ENCODE data around the gene FAM20C.
"Not testable (repeated sequence)": the region's sequence is repeated elsewhere in the genome, so short reads cannot be mapped to it uniquely, and the experiment has no call there.

Gene FAM20C

DNA sequence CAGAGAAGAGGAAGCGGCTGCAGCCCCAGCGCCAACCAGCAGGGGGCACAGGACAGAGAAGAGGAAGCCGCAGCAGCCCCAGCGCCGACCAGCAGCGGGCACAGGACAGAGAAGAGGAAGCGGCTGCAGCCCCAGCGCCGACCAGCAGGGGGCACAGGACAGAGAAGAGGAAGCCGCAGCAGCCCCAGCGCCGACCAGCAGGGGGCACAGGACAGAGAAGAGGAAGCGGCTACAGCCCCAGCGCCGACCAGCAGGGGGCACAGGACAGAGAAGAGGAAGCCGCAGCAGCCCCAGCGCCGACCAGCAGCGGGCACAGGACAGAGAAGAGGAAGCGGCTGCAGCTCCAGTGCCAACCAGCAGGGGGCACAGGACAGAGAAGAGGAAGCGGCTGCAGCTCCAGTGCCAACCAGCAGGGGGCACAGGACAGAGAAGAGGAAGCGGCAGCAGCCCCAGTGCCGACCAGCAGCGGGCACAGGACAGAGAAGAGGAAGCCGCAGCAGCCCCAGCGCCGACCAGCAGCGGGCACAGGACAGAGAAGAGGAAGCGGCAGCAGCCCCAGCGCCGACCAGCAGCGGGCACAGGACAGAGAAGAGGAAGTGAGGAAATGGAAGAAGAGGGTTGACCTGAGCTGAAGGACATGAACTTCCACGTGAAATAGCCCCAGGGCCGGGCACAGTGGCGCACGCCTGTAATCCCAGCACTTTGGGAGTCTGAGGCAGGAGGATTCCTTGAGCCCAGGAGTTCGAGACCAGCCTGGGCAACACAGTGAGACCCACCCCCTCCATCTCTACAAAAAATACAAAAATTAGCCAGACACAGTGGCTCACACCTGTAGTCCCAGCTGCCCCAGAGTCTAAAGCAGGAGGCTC, 71.3 kb downstream of the FAM20C start:
- H4K91ac ChIP-seq (ENCODE audit: low read length); DNase-seq; H2BK12ac ChIP-seq (ENCODE audit: low read length in 2 of 2); H3K4me3 ChIP-seq (ENCODE audit: insufficient read depth in 1 of 2, low read depth in 1 of 2, low read length in 2 of 2); H3K4me2 ChIP-seq (ENCODE audit: low read length, poor library complexity, severe bottlenecking); H3K14ac ChIP-seq (ENCODE audit: low read length in 2 of 2); H3K9ac ChIP-seq (ENCODE audit: low read length); H3K18ac ChIP-seq (ENCODE audit: low read depth in 1 of 2, low read length in 2 of 2); H3K23ac ChIP-seq (ENCODE audit: low read length in 2 of 2); H2BK15ac ChIP-seq (ENCODE audit: low read depth, poor library complexity, severe bottlenecking); H3K4me1 ChIP-seq (ENCODE audit: control insufficient read depth, insufficient read depth, low read depth, low read length); H2AFZ ChIP-seq (ENCODE audit: low read depth, low read length); H2BK5ac ChIP-seq (ENCODE audit: low read depth, low read length, poor library complexity, severe bottlenecking); H3K27ac ChIP-seq (ENCODE audit: low read length, poor library complexity, severe bottlenecking); H4K8ac ChIP-seq (ENCODE audit: low read length); H2AK5ac ChIP-seq (ENCODE audit: low read length, severe bottlenecking); H3K4ac ChIP-seq (ENCODE audit: low read depth in 1 of 2, low read length in 2 of 2); H2BK120ac ChIP-seq (ENCODE audit: low read depth, low read length); H3K79me1 ChIP-seq (replicated peaks; ENCODE audit: low read length, poor library complexity, severe bottlenecking): not testable (repeated sequence)
- Histone ChIP-seq H3K27me3 (ENCODE audit: control insufficient read depth in 1 of 2, insufficient read depth in 1 of 2, low read length in 2 of 2) (peaks cover 0 to 10% of the 10 kb centered on the region in 2 experiments), H3K36me3 (ENCODE audit: control insufficient read depth in 1 of 2, insufficient read depth in 2 of 2, low read depth in 1 of 2, low read length in 2 of 2) (peaks cover 33 to 35% of the 10 kb centered on the region in 2 experiments), H3K9me3 (ENCODE audit: control insufficient read depth, low read length) (peaks cover 19% of the 10 kb centered on the region)
- WGBS, result 88% methylated on average over 21 of the region's 37 CpGs

DNA sequence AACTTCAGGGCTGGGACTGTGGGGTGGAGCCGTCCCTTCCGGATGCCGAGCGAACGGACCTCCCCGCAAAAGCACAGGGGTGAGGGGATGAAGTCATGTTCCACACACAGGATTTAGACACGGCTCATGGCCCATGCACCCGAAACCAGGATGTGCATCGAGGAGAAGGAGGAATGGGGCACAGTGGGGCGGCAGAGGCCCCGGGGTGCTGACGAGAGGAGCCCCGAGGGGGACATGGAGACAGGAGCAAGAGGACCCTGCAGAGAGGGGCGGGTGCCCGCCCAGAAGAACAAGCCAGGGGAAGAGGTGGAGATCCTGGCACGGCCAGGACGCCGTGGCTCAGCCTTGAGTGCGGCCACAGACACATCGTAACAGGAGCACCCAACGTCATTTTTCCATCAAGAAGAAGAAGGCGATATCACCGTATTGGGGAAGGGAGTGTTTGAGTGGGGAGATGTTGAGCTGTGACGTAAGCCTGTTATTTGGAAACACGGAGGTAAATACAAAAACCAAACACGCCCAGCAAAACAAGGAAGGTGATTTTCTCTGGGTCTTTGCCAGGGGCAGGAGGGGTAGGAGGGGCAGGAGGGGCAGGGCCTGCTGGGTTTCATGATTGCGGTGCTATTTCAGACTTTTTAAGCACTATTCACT, 72.3 kb downstream of the FAM20C start:
- no peak overlapping the region for H3K4me3 ChIP-seq (ENCODE audit: insufficient read depth in 1 of 2, low read depth in 1 of 2, low read length in 2 of 2)
- H3K27me3 ChIP-seq (ENCODE audit: control insufficient read depth in 1 of 2, insufficient read depth in 1 of 2, low read length in 2 of 2), result peaks cover 4 to 17% of the 10 kb centered on the region in 2 experiments
- no peak overlapping the region for H2AK5ac ChIP-seq (ENCODE audit: low read length, severe bottlenecking)
- no peak overlapping the region for H2AFZ ChIP-seq (ENCODE audit: low read depth, low read length)
- H3K14ac ChIP-seq (ENCODE audit: low read length in 2 of 2), result no peak overlapping the region
- peaks cover 18% of the 10 kb centered on the region for H3K9me3 ChIP-seq (ENCODE audit: control insufficient read depth, low read length)
- no peak overlapping the region for H4K91ac ChIP-seq (ENCODE audit: low read length)
- H4K8ac ChIP-seq (ENCODE audit: low read length), result no peak overlapping the region
- H3K4me2 ChIP-seq (ENCODE audit: low read length, poor library complexity, severe bottlenecking), result no peak overlapping the region
- H3K79me1 ChIP-seq (replicated peaks; ENCODE audit: low read length, poor library complexity, severe bottlenecking), result no peaks in the 10 kb centered on the region
- no peak overlapping the region for H3K4ac ChIP-seq (ENCODE audit: low read depth in 1 of 2, low read length in 2 of 2)
- H2BK5ac ChIP-seq (ENCODE audit: low read depth, low read length, poor library complexity, severe bottlenecking), result no peak overlapping the region
- 91% methylated on average over 27 of the region's 27 CpGs for WGBS
- no peak overlapping the region for H2BK12ac ChIP-seq (ENCODE audit: low read length in 2 of 2)
- no peak overlapping the region for H3K18ac ChIP-seq (ENCODE audit: low read depth in 1 of 2, low read length in 2 of 2)
- peaks cover 24 to 26% of the 10 kb centered on the region in 2 experiments for H3K36me3 ChIP-seq (ENCODE audit: control insufficient read depth in 1 of 2, insufficient read depth in 2 of 2, low read depth in 1 of 2, low read length in 2 of 2)
- no peak overlapping the region for H3K23ac ChIP-seq (ENCODE audit: low read length in 2 of 2)
- no peaks in the 10 kb centered on the region for H3K4me1 ChIP-seq (ENCODE audit: control insufficient read depth, insufficient read depth, low read depth, low read length)
- DNase-seq, result no peak
- H2BK120ac ChIP-seq (ENCODE audit: low read depth, low read length), result no peak overlapping the region
- no peak overlapping the region for H2BK15ac ChIP-seq (ENCODE audit: low read depth, poor library complexity, severe bottlenecking)
- no peak overlapping the region for H3K9ac ChIP-seq (ENCODE audit: low read length)
- no peak overlapping the region for H3K27ac ChIP-seq (ENCODE audit: low read length, poor library complexity, severe bottlenecking)

DNA sequence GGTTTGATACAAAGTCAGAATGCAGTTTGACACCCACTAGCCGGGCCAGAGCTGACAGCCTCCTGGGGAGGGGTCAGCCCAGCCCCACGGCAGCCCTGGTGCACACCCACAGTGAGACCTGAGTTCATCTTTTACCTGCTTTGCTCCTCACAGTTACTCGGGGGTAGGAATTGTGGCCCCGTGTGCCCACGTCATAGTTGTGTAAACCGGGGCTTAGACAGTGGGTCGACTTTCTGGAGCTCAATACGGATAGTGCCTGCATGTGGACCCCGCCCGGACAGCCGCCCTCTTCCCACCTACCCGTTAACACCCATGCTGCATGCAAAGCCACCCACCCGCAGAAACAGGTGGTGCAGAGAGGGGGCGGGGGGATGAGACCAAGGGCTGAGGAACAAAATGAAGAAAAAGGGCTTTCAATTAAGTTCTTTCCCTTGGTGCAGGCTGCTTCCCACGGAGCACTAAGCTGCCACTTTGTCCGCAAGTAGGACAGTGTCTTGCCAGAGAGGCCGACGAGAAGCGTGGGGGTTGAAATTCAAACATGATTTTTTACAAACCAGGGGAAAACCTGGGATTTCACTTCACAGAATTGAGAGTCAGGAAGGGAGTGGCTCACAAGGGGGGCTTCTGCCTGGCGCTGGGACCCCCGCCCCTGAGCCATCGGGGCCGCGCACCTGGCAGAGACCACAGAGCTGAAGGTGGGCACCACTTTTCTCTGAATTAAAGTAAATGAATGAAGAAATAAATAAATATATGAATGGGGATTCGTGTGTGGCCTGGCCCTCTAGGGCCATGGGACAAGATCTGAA, 73.0 kb downstream of the FAM20C start:
- Histone ChIP-seq H4K8ac (ENCODE audit: low read length) (no peak overlapping the region), H2AFZ (ENCODE audit: low read depth, low read length) (no peak overlapping the region), H3K79me1 (replicated peaks; ENCODE audit: low read length, poor library complexity, severe bottlenecking) (no peaks in the 10 kb centered on the region), H2BK5ac (ENCODE audit: low read depth, low read length, poor library complexity, severe bottlenecking) (no peak overlapping the region), H2BK120ac (ENCODE audit: low read depth, low read length) (no peak overlapping the region), H3K23ac (ENCODE audit: low read length in 2 of 2) (no peak overlapping the region), H3K36me3 (ENCODE audit: control insufficient read depth in 1 of 2, insufficient read depth in 2 of 2, low read depth in 1 of 2, low read length in 2 of 2) (peaks cover 16 to 18% of the 10 kb centered on the region in 2 experiments), H4K91ac (ENCODE audit: low read length) (no peak overlapping the region), H3K27me3 (ENCODE audit: control insufficient read depth in 1 of 2, insufficient read depth in 1 of 2, low read length in 2 of 2) (peaks cover 4 to 20% of the 10 kb centered on the region in 2 experiments), H2BK15ac (ENCODE audit: low read depth, poor library complexity, severe bottlenecking) (no peak overlapping the region), H3K4me2 (ENCODE audit: low read length, poor library complexity, severe bottlenecking) (no peak overlapping the region), H2AK5ac (ENCODE audit: low read length, severe bottlenecking) (no peak overlapping the region), H3K9me3 (ENCODE audit: control insufficient read depth, low read length) (peaks cover 13% of the 10 kb centered on the region), H3K4ac (ENCODE audit: low read depth in 1 of 2, low read length in 2 of 2) (no peak overlapping the region), H3K9ac (ENCODE audit: low read length) (no peak overlapping the region), H2BK12ac (ENCODE audit: low read length in 2 of 2) (no peak overlapping the region), H3K4me3 (ENCODE audit: insufficient read depth in 1 of 2, low read depth in 1 of 2, low read length in 2 of 2) (no peak overlapping the region), H3K14ac (ENCODE audit: low read length in 2 of 2) (no peak overlapping the region), H3K4me1 (ENCODE audit: control insufficient read depth, insufficient read depth, low read depth, low read length) (no peaks in the 10 kb centered on the region), H3K27ac (ENCODE audit: low read length, poor library complexity, severe bottlenecking) (no peak overlapping the region), H3K18ac (ENCODE audit: low read depth in 1 of 2, low read length in 2 of 2) (no peak overlapping the region)
- WGBS, result 91% methylated on average over 18 of the region's 25 CpGs
- no peak for DNase-seq
